ENCODE data around the gene APOBEC4.

DNA sequence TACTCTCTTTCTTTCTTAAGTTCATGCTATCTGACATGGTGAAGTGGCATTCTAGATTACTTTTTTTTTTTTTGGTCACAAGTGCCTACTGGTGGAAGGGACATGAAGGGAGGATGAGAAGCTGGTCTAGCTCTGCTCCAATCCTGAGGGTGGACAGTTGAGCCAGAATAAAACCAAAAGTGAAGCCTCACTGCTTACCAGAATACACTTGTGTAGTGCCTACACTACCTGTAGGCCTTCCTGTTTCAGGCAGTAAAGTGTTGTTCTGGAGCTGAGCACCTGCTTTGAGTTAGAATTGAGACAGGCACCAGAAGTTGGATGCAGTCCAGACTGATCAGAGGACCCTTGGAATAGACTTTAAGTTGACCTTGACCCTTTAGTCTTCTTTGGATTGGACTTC, 40.4 kb upstream of the APOBEC4 start:
- TF ChIP-seq, protein P1, sequence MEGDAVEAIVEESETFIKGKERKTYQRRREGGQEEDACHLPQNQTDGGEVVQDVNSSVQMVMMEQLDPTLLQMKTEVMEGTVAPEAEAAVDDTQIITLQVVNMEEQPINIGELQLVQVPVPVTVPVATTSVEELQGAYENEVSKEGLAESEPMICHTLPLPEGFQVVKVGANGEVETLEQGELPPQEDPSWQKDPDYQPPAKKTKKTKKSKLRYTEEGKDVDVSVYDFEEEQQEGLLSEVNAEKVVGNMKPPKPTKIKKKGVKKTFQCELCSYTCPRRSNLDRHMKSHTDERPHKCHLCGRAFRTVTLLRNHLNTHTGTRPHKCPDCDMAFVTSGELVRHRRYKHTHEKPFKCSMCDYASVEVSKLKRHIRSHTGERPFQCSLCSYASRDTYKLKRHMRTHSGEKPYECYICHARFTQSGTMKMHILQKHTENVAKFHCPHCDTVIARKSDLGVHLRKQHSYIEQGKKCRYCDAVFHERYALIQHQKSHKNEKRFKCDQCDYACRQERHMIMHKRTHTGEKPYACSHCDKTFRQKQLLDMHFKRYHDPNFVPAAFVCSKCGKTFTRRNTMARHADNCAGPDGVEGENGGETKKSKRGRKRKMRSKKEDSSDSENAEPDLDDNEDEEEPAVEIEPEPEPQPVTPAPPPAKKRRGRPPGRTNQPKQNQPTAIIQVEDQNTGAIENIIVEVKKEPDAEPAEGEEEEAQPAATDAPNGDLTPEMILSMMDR (conservative IDR thresholded peaks at IDR 0.05; ENCODE audit: low read depth, low read length): no peak
- TF ChIP-seq FOS (IDR thresholded peaks at IDR 0.05; ENCODE audit: low read depth, low read length) (no peak), POLR2A (IDR thresholded peaks at IDR 0.05; ENCODE audit: low read depth, low read length) (no peak), MXI1 (IDR thresholded peaks at IDR 0.05; ENCODE audit: borderline replicate concordance, low read depth, low read length) (no peak), MAFK (IDR thresholded peaks at IDR 0.05; ENCODE audit: low read depth, low read length) (no peak), RFX5 (IDR thresholded peaks at IDR 0.05; ENCODE audit: low read depth, low read length) (no peak), SMC3 (IDR thresholded peaks at IDR 0.05; ENCODE audit: low read depth, low read length) (no peak), CEBPB (IDR thresholded peaks at IDR 0.05; ENCODE audit: low read depth, low read length) (no peak), MAZ (IDR thresholded peaks at IDR 0.05; ENCODE audit: borderline replicate concordance, low read depth, low read length) (no peak), NFE2L2 (IDR thresholded peaks at IDR 0.05; ENCODE audit: low read depth, low read length) (no peak)
- TF ChIP-seq, protein P2, sequence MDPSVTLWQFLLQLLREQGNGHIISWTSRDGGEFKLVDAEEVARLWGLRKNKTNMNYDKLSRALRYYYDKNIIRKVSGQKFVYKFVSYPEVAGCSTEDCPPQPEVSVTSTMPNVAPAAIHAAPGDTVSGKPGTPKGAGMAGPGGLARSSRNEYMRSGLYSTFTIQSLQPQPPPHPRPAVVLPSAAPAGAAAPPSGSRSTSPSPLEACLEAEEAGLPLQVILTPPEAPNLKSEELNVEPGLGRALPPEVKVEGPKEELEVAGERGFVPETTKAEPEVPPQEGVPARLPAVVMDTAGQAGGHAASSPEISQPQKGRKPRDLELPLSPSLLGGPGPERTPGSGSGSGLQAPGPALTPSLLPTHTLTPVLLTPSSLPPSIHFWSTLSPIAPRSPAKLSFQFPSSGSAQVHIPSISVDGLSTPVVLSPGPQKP (IDR thresholded peaks at IDR 0.05; ENCODE audit: borderline replicate concordance, low read depth, low read length): no peak
